Suprapubic skin (tissue), 4 donors: ENCODE data around the gene TMEM86B.

ENCODE experiments used
- CTCF ChIP-seq, 2 donors: fragments of 200-600 bp in 1 of 2; fragments of 450-650 bp in 1 of 2; sonication (generic) in 1 of 2; IDR thresholded peaks; one replicate each; pipeline ENCODE4 v1.5.1; 2016 to 2019; ENCODE audit warnings: antibody characterized with exemption in 2 of 2, mild to moderate bottlenecking in 1 of 2, moderate library complexity in 1 of 2
- EP300 ChIP-seq: sonication (generic); formaldehyde crosslinking; IDR thresholded peaks from one replicate; pipeline ENCODE4 v1.6.1; 2017; ENCODE audit warnings: antibody characterized with exemption
- POLR2A ChIP-seq, 2 donors: fragments of 450-650 bp; IDR thresholded peaks; one replicate each; pipeline ENCODE4 v1.6.1; 2017; ENCODE audit warnings: antibody characterized with exemption in 2 of 2, mild to moderate bottlenecking in 2 of 2, moderate library complexity in 2 of 2
- POLR2AphosphoS5 ChIP-seq, 3 donors: sonication (generic); formaldehyde crosslinking; IDR thresholded peaks; one replicate each; pipeline ENCODE4 v1.6.1; 2017; ENCODE audit warnings: antibody characterized with exemption in 3 of 3

GRCh38 chr19:55258476-55258827 is 29.9 kb upstream of the TMEM86B start:
- no peak for TF ChIP-seq CTCF (IDR thresholded peaks at IDR 0.05)
- no peak for TF ChIP-seq POLR2A (IDR thresholded peaks at IDR 0.05)
- no peak for TF ChIP-seq POLR2AphosphoS5 (IDR thresholded peaks at IDR 0.05)
- TF ChIP-seq EP300 = no peak
